Measurements from ENCODE around the gene MGAT4C. TPM values are rescaled to one million over a fixed set of nuclear protein-coding genes. Genes with fewer than 3 reads are reported as not detected.

The MGAT4C gene
- total RNA-seq, 1 experiment from 2014 or later: 10.3 TPM

DNA sequence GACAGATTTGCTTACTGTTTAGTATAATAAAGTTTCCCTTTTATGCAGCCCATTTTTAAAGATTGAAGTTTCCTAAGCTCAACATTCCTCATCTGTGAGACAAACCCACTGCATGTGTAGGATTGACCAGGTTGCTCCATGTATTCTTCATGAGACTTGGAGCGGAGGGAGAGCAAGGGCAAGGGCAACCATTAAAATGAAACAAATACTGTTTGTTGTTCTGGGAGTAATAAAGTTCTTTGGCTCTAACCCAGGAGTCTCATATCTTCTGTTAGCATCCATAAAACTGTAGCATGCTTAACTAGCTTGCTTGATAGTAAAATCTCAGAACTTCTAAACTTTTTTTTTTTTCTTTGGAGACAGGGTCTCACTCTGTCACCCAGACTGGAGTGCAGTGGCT, 307.9 kb downstream of the MGAT4C start:
- Histone ChIP-seq H3K9me3 (ENCODE audit: low read depth, low read length, poor library complexity, severe bottlenecking) (no peaks in the 10 kb centered on the region), H3K4me1 (ENCODE audit: insufficient read depth, low read length, poor library complexity, severe bottlenecking) (peaks cover 33% of the 10 kb centered on the region), H3K27me3 (replicated peaks; ENCODE audit: insufficient read depth, low read depth, low read length, poor library complexity) (no peaks in the 10 kb centered on the region), H3K27ac (ENCODE audit: low read depth, low read length, poor library complexity, severe bottlenecking) (no peak overlapping the region), H3K4me3 (ENCODE audit: low read depth, low read length, poor library complexity, severe bottlenecking) (no peak overlapping the region), H3K36me3 (ENCODE audit: insufficient read depth, low read length, poor library complexity, severe bottlenecking) (no peaks in the 10 kb centered on the region)
- BruUV-seq (replicated peaks): no TSS peak
- ChIA-PET POLR2A (ENCODE audit: low non-redundant PET) (interaction anchor here (0.7 kb wide), 1 partner anchor 60 kb away, joined by 3 read pairs; no protein-coding TSS in a partner anchor), CTCF (no interaction called here)
- intact Hi-C loops (cut with micrococcal nuclease; ENCODE audit: unreplicated experiment): no loop called here
- no peak for DNase-seq (ENCODE audit: low spot score)
- TF ChIP-seq EZH2 (IDR thresholded peaks at IDR 0.05; ENCODE audit: borderline replicate concordance, low read depth, low read length, poor library complexity, severe bottlenecking): no peak
- TF ChIP-seq, protein P1, sequence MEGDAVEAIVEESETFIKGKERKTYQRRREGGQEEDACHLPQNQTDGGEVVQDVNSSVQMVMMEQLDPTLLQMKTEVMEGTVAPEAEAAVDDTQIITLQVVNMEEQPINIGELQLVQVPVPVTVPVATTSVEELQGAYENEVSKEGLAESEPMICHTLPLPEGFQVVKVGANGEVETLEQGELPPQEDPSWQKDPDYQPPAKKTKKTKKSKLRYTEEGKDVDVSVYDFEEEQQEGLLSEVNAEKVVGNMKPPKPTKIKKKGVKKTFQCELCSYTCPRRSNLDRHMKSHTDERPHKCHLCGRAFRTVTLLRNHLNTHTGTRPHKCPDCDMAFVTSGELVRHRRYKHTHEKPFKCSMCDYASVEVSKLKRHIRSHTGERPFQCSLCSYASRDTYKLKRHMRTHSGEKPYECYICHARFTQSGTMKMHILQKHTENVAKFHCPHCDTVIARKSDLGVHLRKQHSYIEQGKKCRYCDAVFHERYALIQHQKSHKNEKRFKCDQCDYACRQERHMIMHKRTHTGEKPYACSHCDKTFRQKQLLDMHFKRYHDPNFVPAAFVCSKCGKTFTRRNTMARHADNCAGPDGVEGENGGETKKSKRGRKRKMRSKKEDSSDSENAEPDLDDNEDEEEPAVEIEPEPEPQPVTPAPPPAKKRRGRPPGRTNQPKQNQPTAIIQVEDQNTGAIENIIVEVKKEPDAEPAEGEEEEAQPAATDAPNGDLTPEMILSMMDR (conservative IDR thresholded peaks at IDR 0.05; ENCODE audit: low read depth, low read length): no peak

DNA sequence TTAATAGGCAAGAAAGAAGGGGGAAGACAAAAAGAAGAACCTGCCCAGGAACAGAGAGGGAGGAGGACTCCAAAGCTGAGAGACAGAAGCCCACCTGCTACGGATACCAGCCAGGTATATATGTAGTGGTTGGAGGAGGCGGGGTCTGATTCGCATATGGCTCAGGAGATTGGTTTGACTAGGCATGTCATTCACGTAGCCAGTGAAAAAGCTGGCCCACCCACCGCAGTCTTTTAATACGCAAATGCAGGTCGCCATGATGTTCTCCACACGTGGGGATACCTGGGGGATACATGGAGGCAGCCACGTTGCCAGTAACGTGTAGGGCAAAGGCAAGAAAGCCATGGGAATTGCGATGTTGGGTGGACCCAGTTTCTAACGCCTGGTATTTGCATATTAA, 308.9 kb downstream of the MGAT4C start:
- no TSS peak for BruUV-seq (replicated peaks)
- H3K27me3 ChIP-seq (replicated peaks; ENCODE audit: insufficient read depth, low read depth, low read length, poor library complexity): no peaks in the 10 kb centered on the region
- no peak overlapping the region for H3K27ac ChIP-seq (ENCODE audit: low read depth, low read length, poor library complexity, severe bottlenecking)
- no peaks in the 10 kb centered on the region for H3K36me3 ChIP-seq (ENCODE audit: insufficient read depth, low read length, poor library complexity, severe bottlenecking)
- no peak for DNase-seq (ENCODE audit: low spot score)
- TF ChIP-seq, protein P1 (conservative IDR thresholded peaks at IDR 0.05; ENCODE audit: low read depth, low read length): no peak
- TF ChIP-seq EZH2 (IDR thresholded peaks at IDR 0.05; ENCODE audit: borderline replicate concordance, low read depth, low read length, poor library complexity, severe bottlenecking): no peak
- ChIA-PET CTCF (no interaction called here), POLR2A (ENCODE audit: low non-redundant PET) (no interaction called here)
- H3K9me3 ChIP-seq (ENCODE audit: low read depth, low read length, poor library complexity, severe bottlenecking): no peaks in the 10 kb centered on the region
- intact Hi-C loops (cut with micrococcal nuclease; ENCODE audit: unreplicated experiment): no loop called here
- H3K4me1 ChIP-seq (ENCODE audit: insufficient read depth, low read length, poor library complexity, severe bottlenecking): peaks cover 23% of the 10 kb centered on the region
- no peak overlapping the region for H3K4me3 ChIP-seq (ENCODE audit: low read depth, low read length, poor library complexity, severe bottlenecking)

- peaks cover 20% of the 10 kb centered on the region for H3K4me1 ChIP-seq (ENCODE audit: insufficient read depth, low read length, poor library complexity, severe bottlenecking)
- H3K27ac ChIP-seq (ENCODE audit: low read depth, low read length, poor library complexity, severe bottlenecking): no peak overlapping the region
- ChIA-PET POLR2A (ENCODE audit: low non-redundant PET) (no interaction called here), CTCF (no interaction called here)
- intact Hi-C loops (cut with micrococcal nuclease; ENCODE audit: unreplicated experiment): no loop called here
- H3K9me3 ChIP-seq (ENCODE audit: low read depth, low read length, poor library complexity, severe bottlenecking): no peaks in the 10 kb centered on the region
- no peak overlapping the region for H3K4me3 ChIP-seq (ENCODE audit: low read depth, low read length, poor library complexity, severe bottlenecking)
- H3K27me3 ChIP-seq (replicated peaks; ENCODE audit: insufficient read depth, low read depth, low read length, poor library complexity): no peaks in the 10 kb centered on the region
- BruUV-seq (replicated peaks): no TSS peak
- TF ChIP-seq, protein P1 (conservative IDR thresholded peaks at IDR 0.05; ENCODE audit: low read depth, low read length): no peak
- no peak for TF ChIP-seq EZH2 (IDR thresholded peaks at IDR 0.05; ENCODE audit: borderline replicate concordance, low read depth, low read length, poor library complexity, severe bottlenecking)
- H3K36me3 ChIP-seq (ENCODE audit: insufficient read depth, low read length, poor library complexity, severe bottlenecking): no peaks in the 10 kb centered on the region
- no peak for DNase-seq (ENCODE audit: low spot score)
Measured at GRCh38 chr12:85946375-85946774, 309.8 kb downstream of the MGAT4C start.
